Brain microvascular endothelial cell (primary cell): ENCODE data around the gene MRPS21.

Experiments
- DNase-seq: peaks from one replicate; pipeline ENCODE4 v3.0.0-alpha.2; 2020
- H3K27ac ChIP-seq: fragments of 250-450 bp; sonication (Bioruptor Pico); 2 replicates; pipeline ENCODE4 v1.5.1; 2020; ENCODE audit warnings: mild to moderate bottlenecking, moderate library complexity
- H3K27me3 ChIP-seq: fragments of 250-450 bp; sonication (Bioruptor Pico); replicated peaks from 2 replicates; pipeline ENCODE4 v1.5.1; 2020; ENCODE audit warnings: mild to moderate bottlenecking
- H3K36me3 ChIP-seq: fragments of 250-450 bp; sonication (Bioruptor Pico); replicated peaks from 2 replicates; pipeline ENCODE4 v1.5.1; 2020; ENCODE audit warnings: mild to moderate bottlenecking
- H3K4me3 ChIP-seq: 2 replicates; pipeline ENCODE4 v1.5.1; 2011; ENCODE audit warnings: low read depth, mild to moderate bottlenecking, control low read depth, low read length, moderate library complexity
- CTCF ChIP-seq: IDR thresholded peaks from 2 replicates; pipeline ENCODE4 v1.5.1; 2011; ENCODE audit warnings: low read depth, mild to moderate bottlenecking, moderate library complexity, low read length, control low read depth, inconsistent platforms; ENCODE audit errors: missing control alignments
- in situ Hi-C: cut with HindIII; loops from 2 replicates; pipeline ENCODE4 v1.10.0; 2017; ENCODE audit warnings: low sequenced_read_pairs, low pct_ligation_motif_present

Gene MRPS21

GRCh38 chr1:150267896-150268295, 25.8 kb upstream of the MRPS21 start:
- H3K4me3 ChIP-seq = peak overlapping the region; percentile 89
- DNase-seq = no peak
- in situ Hi-C loops = no loop called here
- no peaks in the 10 kb centered on the region for H3K27me3 ChIP-seq
- H3K27ac ChIP-seq = peak overlapping the region; percentile 77
- peaks cover 20% of the 10 kb centered on the region for H3K36me3 ChIP-seq
- no peak for TF ChIP-seq CTCF

- peaks cover 20% of the 10 kb centered on the region for H3K36me3 ChIP-seq
- DNase-seq = no peak
- H3K27me3 ChIP-seq = no peaks in the 10 kb centered on the region
- peak overlapping the region; percentile 89 for H3K4me3 ChIP-seq
- in situ Hi-C loops = no loop called here
- no peak for TF ChIP-seq CTCF
- peak overlapping the region; percentile 77 for H3K27ac ChIP-seq
Observed at GRCh38 chr1:150268340-150268704, 25.3 kb upstream of the MRPS21 start.

- in situ Hi-C loops = no loop called here
- Histone ChIP-seq H3K27ac (peak within 1 kb of the TSS; percentile 77), H3K27me3 (no peaks in the 10 kb centered on the region), H3K4me3 (peak within 1 kb of the TSS; percentile 89), H3K36me3 (peaks cover 20% of the 10 kb centered on the region)
- DNase-seq = peak; percentile 97
- TF ChIP-seq CTCF = no peak
Observed at GRCh38 chr1:150268705-150269403, 24.8 kb upstream of the MRPS21 start, which contains the start of gene APH1A. APH1A (minus strand) TSS chr1:150269016; CDS start chr1:150268810, 206 bp downstream.

- peak overlapping the region; percentile 77 for H3K27ac ChIP-seq
- TF ChIP-seq CTCF = no peak
- peak overlapping the region; percentile 89 for H3K4me3 ChIP-seq
- no peak for DNase-seq
- H3K27me3 ChIP-seq = no peaks in the 10 kb centered on the region
- H3K36me3 ChIP-seq = peaks cover 18% of the 10 kb centered on the region
- in situ Hi-C loops = no loop called here
Observed at GRCh38 chr1:150269451-150269850, 24.2 kb upstream of the MRPS21 start.

- H3K4me3 ChIP-seq = no peak overlapping the region
- no peak for DNase-seq
- no peak overlapping the region for H3K27ac ChIP-seq
- peaks cover 6% of the 10 kb centered on the region for H3K36me3 ChIP-seq
- TF ChIP-seq CTCF = no peak
- H3K27me3 ChIP-seq = no peaks in the 10 kb centered on the region
- in situ Hi-C loops = no loop called here
Observed at GRCh38 chr1:150271291-150271959, 22.2 kb upstream of the MRPS21 start.

GRCh38 chr1:150273311-150273710, 20.4 kb upstream of the MRPS21 start:
- H3K27me3 ChIP-seq = no peaks in the 10 kb centered on the region
- no peak for DNase-seq
- no peak for TF ChIP-seq CTCF
- H3K27ac ChIP-seq = peak overlapping the region; percentile 5
- in situ Hi-C loops = no loop called here
- H3K36me3 ChIP-seq = no peaks in the 10 kb centered on the region
- peak overlapping the region; percentile 46 for H3K4me3 ChIP-seq
